ENCODE data around the gene GEMIN7.
"Not testable (repeated sequence)": the region's sequence is repeated elsewhere in the genome, so short reads cannot be mapped to it uniquely, and the experiment has no call there.

GEMIN7 gene

GRCh38 chr19:45104658-45105349, 25.7 kb downstream of the GEMIN7 start:
- H3K79me2 ChIP-seq (ENCODE audit: insufficient read depth, low read length), result peaks cover 85% of the 10 kb centered on the region
- no peak for TF ChIP-seq EZH2phosphoT487 (conservative IDR thresholded peaks at IDR 0.05; ENCODE audit: low read length)
- no peak for TF ChIP-seq CTCF (IDR thresholded peaks at IDR 0.05; ENCODE audit: insufficient read depth, low read length, poor library complexity, severe bottlenecking)
- no peak overlapping the region for H3K4me2 ChIP-seq (ENCODE audit: low read depth, low read length, poor library complexity, severe bottlenecking)
- H3F3A ChIP-seq (ENCODE audit: insufficient read depth), result no peaks in the 10 kb centered on the region
- H3K9me2 ChIP-seq (replicated peaks; ENCODE audit: insufficient read depth, low read length), result no peaks in the 10 kb centered on the region
- no peak overlapping the region for H3K27ac ChIP-seq (ENCODE audit: low read depth, low read length)
- no peak overlapping the region for H2AFZ ChIP-seq (ENCODE audit: low read depth, low read length, severe bottlenecking)
- H3K36me3 ChIP-seq (ENCODE audit: low read length), result no peaks in the 10 kb centered on the region
- H3K9ac ChIP-seq (ENCODE audit: low read length), result no peak overlapping the region
- H3K27me3 ChIP-seq (ENCODE audit: low read length), result no peaks in the 10 kb centered on the region
- H3K4me3 ChIP-seq (ENCODE audit: insufficient read depth, low read length, poor library complexity, severe bottlenecking), result no peak overlapping the region
- no peaks in the 10 kb centered on the region for H3K9me3 ChIP-seq (ENCODE audit: insufficient read depth, low read length)
- H4K20me1 ChIP-seq (ENCODE audit: low read depth, low read length), result no peaks in the 10 kb centered on the region; the same call in 1 of the 2 replicates

- H2AFZ ChIP-seq (ENCODE audit: low read depth, low read length, severe bottlenecking); H3K9me2 ChIP-seq (replicated peaks; ENCODE audit: insufficient read depth, low read length); H3F3A ChIP-seq (ENCODE audit: insufficient read depth); H3K36me3 ChIP-seq (ENCODE audit: low read length); H3K4me3 ChIP-seq (ENCODE audit: insufficient read depth, low read length, poor library complexity, severe bottlenecking); H3K9ac ChIP-seq (ENCODE audit: low read length); H4K20me1 ChIP-seq (ENCODE audit: low read depth, low read length); H3K9me3 ChIP-seq (ENCODE audit: insufficient read depth, low read length); H3K4me2 ChIP-seq (ENCODE audit: low read depth, low read length, poor library complexity, severe bottlenecking); H3K27ac ChIP-seq (ENCODE audit: low read depth, low read length); H3K27me3 ChIP-seq (ENCODE audit: low read length): not testable (repeated sequence)
- H3K79me2 ChIP-seq (ENCODE audit: insufficient read depth, low read length), result peaks cover 81% of the 10 kb centered on the region
These were observed 27.3 kb downstream of the GEMIN7 start for GRCh38 chr19:45106363-45106762.

- H3K79me2 ChIP-seq (ENCODE audit: insufficient read depth, low read length), result peaks cover 82% of the 10 kb centered on the region
- H3K27ac ChIP-seq (ENCODE audit: low read depth, low read length), result no peak overlapping the region
- H4K20me1 ChIP-seq (ENCODE audit: low read depth, low read length), result no peaks in the 10 kb centered on the region; the same call in 1 of the 2 replicates
- H3K4me3 ChIP-seq (ENCODE audit: insufficient read depth, low read length, poor library complexity, severe bottlenecking), result no peak overlapping the region
- H3K9me3 ChIP-seq (ENCODE audit: insufficient read depth, low read length), result no peaks in the 10 kb centered on the region
- no peaks in the 10 kb centered on the region for H3F3A ChIP-seq (ENCODE audit: insufficient read depth)
- TF ChIP-seq CTCF (IDR thresholded peaks at IDR 0.05; ENCODE audit: insufficient read depth, low read length, poor library complexity, severe bottlenecking) (no peak), EZH2phosphoT487 (conservative IDR thresholded peaks at IDR 0.05; ENCODE audit: low read length) (no peak)
- no peak overlapping the region for H3K4me2 ChIP-seq (ENCODE audit: low read depth, low read length, poor library complexity, severe bottlenecking)
- no peak overlapping the region for H3K9ac ChIP-seq (ENCODE audit: low read length)
- no peak overlapping the region for H2AFZ ChIP-seq (ENCODE audit: low read depth, low read length, severe bottlenecking)
- H3K9me2 ChIP-seq (replicated peaks; ENCODE audit: insufficient read depth, low read length), result no peaks in the 10 kb centered on the region
- H3K36me3 ChIP-seq (ENCODE audit: low read length), result no peaks in the 10 kb centered on the region
- H3K27me3 ChIP-seq (ENCODE audit: low read length), result no peaks in the 10 kb centered on the region
These were observed 28.6 kb downstream of the GEMIN7 start for GRCh38 chr19:45107621-45108150.

GRCh38 chr19:45110851-45111266, 31.8 kb downstream of the GEMIN7 start:
- no peaks in the 10 kb centered on the region for H3F3A ChIP-seq (ENCODE audit: insufficient read depth)
- H3K9ac ChIP-seq (ENCODE audit: low read length), result no peak overlapping the region
- peaks cover 80% of the 10 kb centered on the region for H3K79me2 ChIP-seq (ENCODE audit: insufficient read depth, low read length)

More at GRCh38 chr19:45110851-45111266, 31.8 kb downstream of the GEMIN7 start:
- no peaks in the 10 kb centered on the region for H3K27me3 ChIP-seq (ENCODE audit: low read length)
- H3K27ac ChIP-seq (ENCODE audit: low read depth, low read length), result no peak overlapping the region
- H3K9me3 ChIP-seq (ENCODE audit: insufficient read depth, low read length), result no peaks in the 10 kb centered on the region
- no peaks in the 10 kb centered on the region; the same call in 1 of the 2 replicates for H4K20me1 ChIP-seq (ENCODE audit: low read depth, low read length)
- H3K9me2 ChIP-seq (replicated peaks; ENCODE audit: insufficient read depth, low read length), result no peaks in the 10 kb centered on the region
- TF ChIP-seq CTCF (IDR thresholded peaks at IDR 0.05; ENCODE audit: insufficient read depth, low read length, poor library complexity, severe bottlenecking), result no peak
- no peak for TF ChIP-seq EZH2phosphoT487 (conservative IDR thresholded peaks at IDR 0.05; ENCODE audit: low read length)
- H2AFZ ChIP-seq (ENCODE audit: low read depth, low read length, severe bottlenecking), result no peak overlapping the region
- no peak overlapping the region for H3K4me3 ChIP-seq (ENCODE audit: insufficient read depth, low read length, poor library complexity, severe bottlenecking)
- H3K4me2 ChIP-seq (ENCODE audit: low read depth, low read length, poor library complexity, severe bottlenecking), result no peak overlapping the region
- no peaks in the 10 kb centered on the region for H3K36me3 ChIP-seq (ENCODE audit: low read length)

All from SU-DHL-6 (cell line).